Retina (tissue), 1 donor: ENCODE measurements around the gene SLC15A5.

Source experiments
- DNase-seq: peaks from one replicate; pipeline ENCODE4 v3.0.0-alpha.2; 2016

Gene SLC15A5

GRCh38 chr12:16277585-16277984 lies at the start of gene SLC15A5:
Gene SLC15A5 (minus strand): TSS chr12:16277685. CDS start chr12:16277685, 0 bp downstream.
- no peak for DNase-seq

- DNase-seq = no peak
Measured at GRCh38 chr12:16325426-16325825, 47.9 kb upstream of the SLC15A5 start.

GRCh38 chr12:16324772-16325171 lies 47.3 kb upstream of the SLC15A5 start:
- DNase-seq = no peak

GRCh38 chr12:16324272-16324671 lies 46.8 kb upstream of the SLC15A5 start:
- no peak for DNase-seq

GRCh38 chr12:16323638-16324037 lies 46.2 kb upstream of the SLC15A5 start:
- DNase-seq = no peak

GRCh38 chr12:16323010-16323409 lies 45.5 kb upstream of the SLC15A5 start:
- DNase-seq = no peak

GRCh38 chr12:16310934-16311333 lies 33.4 kb upstream of the SLC15A5 start:
- no peak for DNase-seq

- DNase-seq = no peak
Measured at GRCh38 chr12:16307856-16308475, 30.5 kb upstream of the SLC15A5 start.

- DNase-seq = no peak
Measured at GRCh38 chr12:16303939-16304338, 26.5 kb upstream of the SLC15A5 start.

GRCh38 chr12:16300736-16301135 lies 23.3 kb upstream of the SLC15A5 start:
- no peak for DNase-seq

GRCh38 chr12:16300122-16300521 lies 22.6 kb upstream of the SLC15A5 start:
- DNase-seq = no peak

GRCh38 chr12:16299403-16299802 lies 21.9 kb upstream of the SLC15A5 start:
- DNase-seq = no peak

GRCh38 chr12:16297521-16297920 lies 20.0 kb upstream of the SLC15A5 start:
- no peak for DNase-seq

- no peak for DNase-seq
Measured at GRCh38 chr12:16294376-16294956, 17.0 kb upstream of the SLC15A5 start.

GRCh38 chr12:16291032-16291431 lies 13.5 kb upstream of the SLC15A5 start:
- no peak for DNase-seq

GRCh38 chr12:16285586-16285985 lies 8.1 kb upstream of the SLC15A5 start:
- no peak for DNase-seq

GRCh38 chr12:16282978-16283377 lies 5.5 kb upstream of the SLC15A5 start:
- DNase-seq = no peak

- no peak for DNase-seq
Measured at GRCh38 chr12:16282081-16282480, 4.6 kb upstream of the SLC15A5 start.

- DNase-seq = no peak
Measured at GRCh38 chr12:16281157-16281556, 3.7 kb upstream of the SLC15A5 start.

GRCh38 chr12:16272222-16272621 lies 5.3 kb downstream of the SLC15A5 start:
- DNase-seq = no peak

GRCh38 chr12:16271062-16271461 lies 6.4 kb downstream of the SLC15A5 start:
- peak; percentile 35 for DNase-seq

GRCh38 chr12:16269946-16270345 lies 7.5 kb downstream of the SLC15A5 start:
- DNase-seq = no peak

GRCh38 chr12:16266085-16266484 lies 11.4 kb downstream of the SLC15A5 start:
- DNase-seq = no peak

GRCh38 chr12:16261944-16262475 lies 15.5 kb downstream of the SLC15A5 start:
- DNase-seq = no peak

- DNase-seq = no peak
Measured at GRCh38 chr12:16260206-16260605, 17.3 kb downstream of the SLC15A5 start.
